GM12801 (cell line): ENCODE data around the gene ITPKB.

Source experiments
- CTCF ChIP-seq: IDR thresholded peaks from one replicate; pipeline ENCODE4 v1.5.1; 2011; ENCODE audit warnings: control low read depth; ENCODE audit not compliant: insufficient read length; ENCODE audit errors: extremely low read depth

The ITPKB gene

DNA sequence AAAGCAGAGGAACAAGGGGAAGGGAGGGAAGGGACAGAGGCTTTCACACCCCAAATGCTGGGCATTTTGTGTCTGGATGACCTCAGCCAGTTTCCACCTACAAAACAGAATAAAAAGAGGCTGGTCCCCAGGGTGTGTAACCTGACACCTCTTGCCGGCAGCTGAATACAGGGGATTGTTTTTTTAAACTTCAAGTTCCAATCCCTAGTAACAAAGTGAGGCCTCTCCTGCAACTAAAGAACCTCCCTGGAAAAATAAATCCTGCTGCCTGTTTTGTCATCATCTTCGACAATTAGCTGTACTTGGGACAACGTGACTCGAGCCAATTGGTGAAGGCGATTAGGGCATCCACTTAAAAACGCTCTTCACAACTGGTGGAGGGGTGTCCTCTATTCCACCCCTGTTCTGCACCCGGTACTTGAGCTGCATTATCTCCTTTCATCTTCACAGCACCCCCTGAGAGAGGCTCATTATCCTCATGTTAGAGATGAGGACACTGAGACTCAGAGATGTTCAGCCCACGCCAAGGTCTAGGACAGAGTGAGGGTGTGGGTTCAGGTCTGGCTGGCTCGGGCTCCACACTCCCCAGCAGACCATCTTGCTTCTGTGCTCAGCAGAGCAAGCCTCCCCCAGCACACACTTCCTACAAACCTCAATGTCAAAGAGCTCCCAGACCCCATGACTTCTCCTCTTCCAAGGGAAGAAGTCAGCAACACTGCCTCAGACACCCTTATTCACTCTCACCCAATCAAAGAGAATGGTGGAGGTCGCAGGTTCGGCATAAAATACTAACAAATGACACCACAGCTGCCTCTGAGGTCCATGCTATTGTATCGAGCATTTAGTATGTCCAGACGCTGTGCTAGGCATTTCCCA, 15.2 kb downstream of the ITPKB start:
- TF ChIP-seq CTCF, result no peak

DNA sequence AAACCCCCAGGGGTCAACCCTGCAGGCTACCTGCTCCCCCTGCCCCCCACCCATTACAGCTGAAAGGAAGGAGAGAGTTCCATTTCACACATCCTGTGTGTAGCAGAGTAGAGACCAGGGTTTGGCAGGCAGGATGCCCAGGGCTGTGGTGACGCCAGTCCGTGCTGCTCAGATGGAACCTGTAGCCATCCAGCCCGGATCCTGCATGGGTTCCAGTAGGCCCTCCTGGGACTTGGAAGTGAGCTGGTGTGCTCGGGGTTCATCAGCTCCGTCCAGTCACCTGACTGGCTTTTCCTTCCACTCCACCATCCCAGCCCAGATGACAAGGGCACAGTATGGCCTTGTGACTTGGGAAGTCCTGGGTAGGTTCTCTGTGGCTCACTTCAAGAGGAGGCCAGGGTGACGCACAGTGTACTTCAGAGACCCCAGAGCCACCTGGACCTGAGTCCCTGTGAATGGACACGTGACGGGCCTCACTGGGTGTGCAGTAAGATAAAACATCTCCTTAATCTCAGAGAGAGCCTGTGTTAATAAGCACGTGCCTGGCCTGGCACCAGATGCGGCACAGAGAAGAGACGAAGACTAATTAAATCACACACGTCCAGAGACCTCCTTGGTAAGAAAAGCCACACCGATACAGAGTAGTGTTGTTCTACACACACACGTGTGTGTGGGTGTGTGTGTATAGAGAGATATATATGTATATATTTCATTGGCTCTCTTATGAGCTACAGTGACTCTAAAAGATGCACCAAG, 16.0 kb downstream of the ITPKB start:
- TF ChIP-seq CTCF, result no peak

DNA sequence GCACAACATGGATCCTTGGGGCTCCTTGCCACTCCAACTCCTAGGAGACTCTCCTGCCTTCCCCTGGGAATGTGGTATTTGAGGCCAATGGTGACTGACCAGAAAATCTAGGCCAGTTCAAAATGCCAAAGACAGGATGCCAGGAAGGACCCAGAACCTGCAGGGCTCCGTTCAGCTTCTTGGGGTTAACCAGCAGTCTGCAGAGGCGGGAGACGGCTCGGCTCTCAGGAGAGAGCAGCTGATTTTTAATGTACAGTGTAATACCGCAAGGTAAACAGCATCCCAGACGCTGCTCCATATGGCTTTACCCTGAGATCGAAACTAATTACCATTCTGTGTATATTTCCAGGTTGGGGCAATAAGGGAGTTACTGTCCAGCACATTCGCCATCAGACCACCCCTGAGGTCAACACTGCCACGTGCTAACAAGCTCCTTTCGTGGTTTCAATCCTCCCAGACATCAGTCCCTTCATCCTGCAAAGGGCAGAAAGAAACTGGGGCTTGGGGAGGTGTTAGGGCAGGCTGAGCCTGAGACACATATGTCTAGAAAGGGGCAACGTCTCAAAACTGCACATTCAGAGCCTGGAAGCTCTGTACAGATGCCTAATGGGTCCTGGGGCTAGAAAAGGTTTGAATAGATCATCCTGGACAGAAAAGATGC, 16.7 kb downstream of the ITPKB start:
- no peak for TF ChIP-seq CTCF

DNA sequence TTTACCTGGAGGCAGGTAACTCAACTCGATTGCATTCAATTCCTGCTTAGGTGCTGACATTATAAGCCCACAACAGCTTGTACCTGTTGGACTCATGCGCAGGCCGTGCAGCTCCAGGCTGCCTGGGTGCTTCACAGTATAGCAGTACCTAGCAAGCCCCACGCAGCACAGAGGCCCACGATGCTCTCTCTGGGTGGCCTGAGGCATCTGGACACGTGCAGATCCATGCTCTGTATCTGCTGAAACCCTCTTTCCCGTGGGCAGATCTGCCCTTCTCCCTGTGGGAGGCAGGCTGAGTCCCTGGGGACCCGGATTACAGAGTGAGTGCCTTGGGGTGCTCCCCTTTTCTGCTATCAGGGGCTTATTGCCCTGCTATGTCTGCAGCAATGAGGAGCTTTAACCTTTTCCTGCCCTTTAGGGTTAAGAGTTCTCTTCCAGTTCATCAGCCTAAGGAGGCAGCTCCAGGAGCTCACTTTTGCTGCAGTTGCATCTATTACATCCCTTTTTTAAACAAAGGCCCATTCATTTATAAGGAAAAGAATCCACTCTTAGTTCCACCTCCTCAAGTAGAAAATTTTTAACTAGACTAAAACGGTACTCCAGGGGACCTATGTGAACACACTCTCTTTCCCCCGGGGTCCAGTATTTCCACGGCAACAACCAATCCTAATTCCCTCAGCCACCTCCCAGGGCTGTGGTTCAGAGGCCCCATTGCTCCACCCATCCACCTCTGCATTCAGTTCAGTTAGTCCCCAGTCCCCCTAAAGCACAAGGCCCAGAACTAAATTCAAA, 19.3 kb downstream of the ITPKB start:
- TF ChIP-seq CTCF, result no peak

- TF ChIP-seq CTCF, result no peak
Measured at GRCh38 chr1:226717256-226717909, 21.7 kb downstream of the ITPKB start.

DNA sequence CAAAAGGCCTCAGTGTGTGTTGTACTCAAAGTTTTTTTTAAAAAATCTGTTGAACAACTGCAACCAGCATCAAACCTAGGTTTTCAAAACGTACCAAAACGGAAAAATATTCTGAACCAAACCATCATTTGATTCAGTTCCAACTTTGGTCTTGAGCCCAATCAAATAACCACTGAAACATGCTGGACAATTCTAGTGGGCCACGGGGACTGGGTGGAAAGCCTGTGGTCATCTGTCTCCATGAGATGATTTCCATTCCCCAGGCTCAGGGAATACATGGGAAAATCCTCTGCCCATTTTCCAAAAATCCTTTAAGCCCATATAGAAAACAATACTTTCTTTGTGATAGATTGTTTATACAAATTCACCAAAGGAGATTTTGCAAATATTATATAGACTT, 22.5 kb downstream of the ITPKB start:
- no peak for TF ChIP-seq CTCF
